Natural killer cell (primary cell): Measurements from ENCODE around the gene SLC6A6. TPM values are rescaled to one million over a fixed set of nuclear protein-coding genes. Genes with fewer than 3 reads are reported as not detected.
A peak's percentile ranks its signal among the peaks of the same experiment; 100 is the strongest.

Experiments used
- ATAC-seq, 3 donors: fragments of 150-1000 bp in 2 of 3; fragments of 200-7000 bp in 1 of 3; cut with Tn5 transposase; 1 replicate in 1 of 3; 2 replicates in 2 of 3; pipeline ENCODE4 v1.10.0; 2021; ENCODE audit warnings: mild to moderate bottlenecking in 2 of 3, moderate library complexity in 2 of 3
- DNase-seq, 2 donors: peaks; one replicate each; pipeline versions ENCODE4 v3.0.0 to v3.0.0-alpha.2; 2013 to 2021; ENCODE audit warnings: mixed read lengths in 1 of 2
- H3K27ac ChIP-seq: one replicate; pipeline ENCODE4 v1.5.1; 2013; ENCODE audit warnings: mild to moderate bottlenecking, low read length
- H3K27me3 ChIP-seq: one replicate; pipeline ENCODE4 v1.6.1; 2013; ENCODE audit warnings: low read length; ENCODE audit not compliant: control insufficient read depth, insufficient read depth
- H3K36me3 ChIP-seq: one replicate; pipeline ENCODE4 v1.6.1; 2013; ENCODE audit warnings: low read length; ENCODE audit not compliant: control insufficient read depth, insufficient read depth
- H3K4me1 ChIP-seq: one replicate; pipeline ENCODE4 v1.6.1; 2013; ENCODE audit warnings: low read length; ENCODE audit not compliant: control insufficient read depth, insufficient read depth
- H3K4me3 ChIP-seq: one replicate; pipeline ENCODE4 v1.5.1; 2013; ENCODE audit warnings: low read length
- H3K9me3 ChIP-seq: one replicate; pipeline ENCODE4 v1.6.1; 2013; ENCODE audit warnings: low read length; ENCODE audit not compliant: control insufficient read depth, insufficient read depth
- H3K27ac Mint-ChIP-seq, 2 donors: one replicate each; pipeline ENCODE4 v1.8.0; 2022; ENCODE audit warnings: mild to moderate bottlenecking in 2 of 2, mixed read lengths in 2 of 2, moderate library complexity in 1 of 2
- H3K27me3 Mint-ChIP-seq, 2 donors: one replicate each; pipeline ENCODE4 v1.8.0; 2022; ENCODE audit warnings: low read depth in 2 of 2, mixed read lengths in 2 of 2
- H3K36me3 Mint-ChIP-seq: one replicate; pipeline ENCODE4 v1.8.0; 2022; ENCODE audit warnings: mixed read lengths
- H3K4me1 Mint-ChIP-seq, 2 donors: one replicate each; pipeline ENCODE4 v1.8.0; 2022; ENCODE audit warnings: mixed read lengths in 2 of 2
- H3K4me3 Mint-ChIP-seq: one replicate; pipeline ENCODE4 v1.8.0; 2022; ENCODE audit warnings: mild to moderate bottlenecking, moderate library complexity, mixed read lengths
- H3K9me3 Mint-ChIP-seq, 2 donors: one replicate each; pipeline ENCODE4 v1.8.0; 2022; ENCODE audit warnings: mixed read lengths in 2 of 2
- WGBS: methylation state at CpG from one replicate; pipeline ENCODE4 v1.1.7; 2013; ENCODE audit warnings: missing lambda C conversion rate; ENCODE audit not compliant: insufficient coverage; 5-methylcytosine and 5-hydroxymethylcytosine counted together
- intact Hi-C: fragments of 100-400 bp; cut with micrococcal nuclease; formaldehyde crosslinking; loops from one replicate; pipeline ENCODE4 v1.14.2; 2022
- total RNA-seq, 4 donors: library from RNA; stranded (reverse); fragments of 120-200 nt in 1 of 4; gene quantifications; one replicate each; pipeline versions ENCODE4 v1.2.3 to v1.2.4, GENCODE V29; 2013 to 2022
- TF ChIP-seq, protein P1 (sequence below): fragments of 200-600 bp; IDR thresholded peaks from one replicate; pipeline ENCODE4 v1.8.0; 2022; ENCODE audit warnings: antibody characterized with exemption

Gene SLC6A6
- total RNA-seq, 3 donors from 2014 or later (not counting 1 experiment from before 2014, with no cell fraction given), result 43.7 to 55.4 (median 50.1) TPM

- WGBS, result 59% methylated on average over 6 of the region's 6 CpGs
Observed at GRCh38 chr3:14410503-14411165, 8.2 kb downstream of the SLC6A6 start.

GRCh38 chr3:14411166-14411526 lies 8.7 kb downstream of the SLC6A6 start:
- H3K9me3 Mint-ChIP-seq, result no peaks in the 10 kb centered on the region
- peak overlapping the region; percentile 35 to 41 for H3K27ac Mint-ChIP-seq
- H3K27ac ChIP-seq, result no peak overlapping the region
- H3K4me1 Mint-ChIP-seq, result peaks cover 26% of the 10 kb centered on the region in 2 donors
- H3K36me3 Mint-ChIP-seq, result no peaks in the 10 kb centered on the region
- peaks cover 17% of the 10 kb centered on the region for H3K4me1 ChIP-seq
- no peaks in the 10 kb centered on the region for H3K27me3 ChIP-seq
- ATAC-seq (no peak), DNase-seq (no peak)
- 93% methylated on average over 9 of the region's 9 CpGs for WGBS
- H3K9me3 ChIP-seq, result no peaks in the 10 kb centered on the region
- no peaks in the 10 kb centered on the region for H3K27me3 Mint-ChIP-seq
- TF ChIP-seq, protein P1, sequence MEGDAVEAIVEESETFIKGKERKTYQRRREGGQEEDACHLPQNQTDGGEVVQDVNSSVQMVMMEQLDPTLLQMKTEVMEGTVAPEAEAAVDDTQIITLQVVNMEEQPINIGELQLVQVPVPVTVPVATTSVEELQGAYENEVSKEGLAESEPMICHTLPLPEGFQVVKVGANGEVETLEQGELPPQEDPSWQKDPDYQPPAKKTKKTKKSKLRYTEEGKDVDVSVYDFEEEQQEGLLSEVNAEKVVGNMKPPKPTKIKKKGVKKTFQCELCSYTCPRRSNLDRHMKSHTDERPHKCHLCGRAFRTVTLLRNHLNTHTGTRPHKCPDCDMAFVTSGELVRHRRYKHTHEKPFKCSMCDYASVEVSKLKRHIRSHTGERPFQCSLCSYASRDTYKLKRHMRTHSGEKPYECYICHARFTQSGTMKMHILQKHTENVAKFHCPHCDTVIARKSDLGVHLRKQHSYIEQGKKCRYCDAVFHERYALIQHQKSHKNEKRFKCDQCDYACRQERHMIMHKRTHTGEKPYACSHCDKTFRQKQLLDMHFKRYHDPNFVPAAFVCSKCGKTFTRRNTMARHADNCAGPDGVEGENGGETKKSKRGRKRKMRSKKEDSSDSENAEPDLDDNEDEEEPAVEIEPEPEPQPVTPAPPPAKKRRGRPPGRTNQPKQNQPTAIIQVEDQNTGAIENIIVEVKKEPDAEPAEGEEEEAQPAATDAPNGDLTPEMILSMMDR, result no peak
- H3K4me3 Mint-ChIP-seq, result no peak overlapping the region
- H3K36me3 ChIP-seq, result peaks cover 2% of the 10 kb centered on the region
- no peak overlapping the region for H3K4me3 ChIP-seq
- intact Hi-C loops, result no loop called here

More at GRCh38 chr3:14410503-14411165, 8.2 kb downstream of the SLC6A6 start:
- peak in 1 of 2 donors; percentile 32 for DNase-seq
- peaks cover 19% of the 10 kb centered on the region for H3K4me1 ChIP-seq
- no peak overlapping the region for H3K27ac ChIP-seq
- Mint-ChIP-seq H3K27me3 (no peaks in the 10 kb centered on the region), H3K27ac (peak overlapping the region; percentile 35 to 41), H3K4me1 (peaks cover 26 to 31% of the 10 kb centered on the region in 2 donors), H3K36me3 (no peaks in the 10 kb centered on the region), H3K4me3 (no peak overlapping the region), H3K9me3 (no peaks in the 10 kb centered on the region)
- intact Hi-C loops, result no loop called here
- no peaks in the 10 kb centered on the region for H3K9me3 ChIP-seq
- H3K27me3 ChIP-seq, result no peaks in the 10 kb centered on the region
- peaks cover 2% of the 10 kb centered on the region for H3K36me3 ChIP-seq
- ATAC-seq, result peak; percentile 89
- no peak overlapping the region for H3K4me3 ChIP-seq
- TF ChIP-seq, protein P1, result no peak

DNA sequence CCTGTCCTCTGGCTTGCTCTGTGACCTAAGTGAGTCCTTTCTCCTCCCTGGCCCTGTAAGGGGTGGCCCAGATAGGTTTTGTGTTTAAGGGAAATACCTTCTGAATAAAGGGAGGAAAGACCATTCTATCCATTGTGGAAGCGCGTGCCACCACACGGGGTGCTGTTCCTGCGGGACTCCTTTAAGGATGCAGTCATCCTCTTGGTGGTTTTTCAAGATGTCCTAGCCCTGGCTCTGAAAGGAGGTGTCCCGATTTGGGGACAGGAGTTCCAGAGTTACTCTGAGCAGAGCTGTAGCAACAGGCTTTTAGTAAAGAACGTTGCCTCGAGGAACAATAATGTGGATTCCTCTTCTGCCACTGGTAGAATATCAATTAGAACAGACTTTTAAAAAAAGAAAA lies 9.6 kb downstream of the SLC6A6 start:
- Mint-ChIP-seq H3K36me3 (no peaks in the 10 kb centered on the region), H3K4me1 (peaks cover 21 to 26% of the 10 kb centered on the region in 2 donors), H3K9me3 (no peaks in the 10 kb centered on the region), H3K27ac (no peak overlapping the region), H3K4me3 (no peak overlapping the region), H3K27me3 (no peaks in the 10 kb centered on the region)
- Histone ChIP-seq H3K4me1 (peaks cover 17% of the 10 kb centered on the region), H3K27ac (no peak overlapping the region), H3K4me3 (no peak overlapping the region), H3K9me3 (no peaks in the 10 kb centered on the region), H3K27me3 (no peaks in the 10 kb centered on the region), H3K36me3 (peaks cover 7% of the 10 kb centered on the region)
- TF ChIP-seq, protein P1, result no peak
- intact Hi-C loops, result no loop called here
- ATAC-seq (no peak), DNase-seq (no peak)
- WGBS, result 96% methylated on average over 7 of the region's 7 CpGs
